IPS-NIHi7 (cell line): ENCODE results near the gene ATP11B.
"Not testable (repeated sequence)": the region's sequence is repeated elsewhere in the genome, so short reads cannot be mapped to it uniquely, and the experiment has no call there.

ENCODE experiments used
- DNase-seq: peaks from one replicate; pipeline ENCODE4 v3.0.0; 2012; ENCODE audit warnings: mixed read lengths; ENCODE audit errors: extremely low spot score

The ATP11B gene

DNA sequence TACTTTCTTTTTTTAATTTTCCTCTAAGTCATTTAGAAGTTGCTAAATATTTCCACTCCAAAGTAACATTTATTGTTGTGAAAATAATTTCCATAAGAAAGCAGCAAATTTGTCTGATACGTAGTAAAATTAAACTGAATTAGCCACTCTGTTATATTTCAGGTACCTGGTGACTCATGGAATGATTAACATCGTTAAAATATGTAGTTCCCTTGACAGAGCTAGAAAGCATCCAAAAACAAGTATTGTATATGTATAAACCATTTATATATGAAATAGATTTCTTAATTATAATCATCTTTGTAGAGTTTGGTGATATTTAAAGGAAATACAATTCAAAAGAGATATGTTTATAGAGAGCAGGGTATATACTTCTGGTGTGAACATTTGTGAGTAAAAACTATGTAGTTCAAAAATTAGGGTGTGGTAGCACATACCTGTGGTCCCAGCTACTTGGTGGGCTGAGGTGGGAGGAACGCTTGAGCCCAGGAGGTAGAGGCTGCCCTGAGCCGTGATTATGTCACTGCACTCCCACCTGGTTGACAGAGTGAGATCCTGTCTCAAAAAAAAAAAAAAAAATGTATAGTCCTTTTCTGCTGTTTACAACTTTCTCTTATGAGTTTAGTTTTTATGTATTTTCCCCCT lies 36.6 kb downstream of the ATP11B start:
- no peak for DNase-seq

DNA sequence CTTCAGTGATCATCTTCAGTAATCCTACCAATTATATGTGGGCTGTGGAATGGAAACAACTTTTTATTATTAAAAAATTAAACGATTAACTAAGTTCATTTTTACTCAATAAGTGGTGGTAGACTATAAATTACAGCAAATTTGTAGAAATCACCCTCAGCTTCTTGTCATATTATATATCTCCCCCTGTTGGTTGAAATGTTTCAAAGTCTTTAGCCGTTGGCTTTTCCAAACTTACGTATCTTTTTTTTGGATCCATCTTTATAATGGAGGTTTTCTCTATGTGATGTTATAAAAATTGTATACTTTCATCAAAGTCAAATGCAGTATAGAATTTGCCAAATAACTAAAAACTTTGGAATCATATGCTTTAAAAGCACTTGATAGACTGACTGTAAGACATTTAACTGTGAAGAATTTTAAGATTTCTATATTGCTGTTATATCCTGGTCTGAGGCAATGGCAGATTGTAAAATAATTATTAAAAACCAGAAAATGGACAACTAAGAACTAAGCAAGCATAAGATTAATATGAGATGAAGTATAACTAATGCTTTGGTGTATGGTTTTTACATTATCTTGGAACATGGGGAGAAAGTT lies 44.7 kb downstream of the ATP11B start:
- DNase-seq, result no peak

- no peak for DNase-seq
Measured at GRCh38 chr3:182843478-182843877, 50.2 kb downstream of the ATP11B start.

- DNase-seq, result no peak
Measured at GRCh38 chr3:182848906-182849305, 55.6 kb downstream of the ATP11B start.

GRCh38 chr3:182855076-182855475 lies 61.8 kb downstream of the ATP11B start:
- no peak for DNase-seq

DNA sequence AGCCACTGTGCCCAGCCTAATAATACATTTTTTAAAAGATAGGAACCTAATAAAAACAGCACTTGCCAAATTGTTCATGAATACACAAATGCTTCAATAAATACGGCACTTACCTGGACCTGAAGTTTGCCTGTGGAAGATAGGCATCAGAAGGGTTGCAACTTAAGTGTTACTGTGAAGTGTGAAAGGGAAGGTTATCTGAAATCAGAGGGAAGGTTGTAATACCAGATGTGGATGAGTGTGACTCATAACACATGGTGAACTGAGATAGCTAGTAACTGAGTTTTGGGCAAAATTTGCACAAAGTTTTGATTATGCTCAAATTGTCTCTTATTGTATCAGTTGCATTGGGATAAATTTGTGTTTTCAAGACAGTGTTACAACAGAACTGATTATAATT lies 68.0 kb downstream of the ATP11B start:
- DNase-seq, result no peak

DNA sequence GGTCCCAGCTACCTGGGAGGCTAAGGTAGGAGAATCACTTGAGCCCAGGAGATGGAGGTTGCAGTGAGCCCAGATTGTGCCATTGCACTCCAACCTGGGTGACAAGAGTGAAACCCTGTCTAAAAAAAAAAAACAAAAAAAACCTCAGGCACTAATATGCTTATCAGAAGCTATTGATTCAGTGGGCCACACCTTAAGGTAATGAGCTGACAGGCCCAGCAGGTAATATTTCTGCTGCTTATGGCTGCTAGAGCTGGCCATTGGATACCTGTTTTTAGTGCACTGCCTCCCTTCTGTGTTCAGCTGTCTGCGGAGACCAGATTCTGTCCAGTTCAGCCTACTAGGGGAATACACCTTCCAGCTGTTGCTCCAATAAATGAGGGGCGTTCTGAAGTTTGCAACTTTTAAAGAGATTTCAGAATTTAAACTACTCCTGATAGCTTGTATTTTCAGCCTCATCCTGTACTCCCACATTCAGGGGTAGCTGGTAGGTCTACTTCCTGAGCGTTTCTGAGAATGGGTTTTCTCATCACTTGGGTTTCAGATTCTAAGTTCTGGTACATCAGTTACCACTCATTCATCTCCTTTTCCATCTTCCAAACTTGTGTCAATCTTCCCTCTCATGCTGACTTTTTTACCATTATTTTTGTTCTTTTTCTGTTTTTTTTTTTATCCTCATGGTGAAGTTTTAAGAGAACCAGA lies 69.0 kb downstream of the ATP11B start:
- DNase-seq, result no peak

DNA sequence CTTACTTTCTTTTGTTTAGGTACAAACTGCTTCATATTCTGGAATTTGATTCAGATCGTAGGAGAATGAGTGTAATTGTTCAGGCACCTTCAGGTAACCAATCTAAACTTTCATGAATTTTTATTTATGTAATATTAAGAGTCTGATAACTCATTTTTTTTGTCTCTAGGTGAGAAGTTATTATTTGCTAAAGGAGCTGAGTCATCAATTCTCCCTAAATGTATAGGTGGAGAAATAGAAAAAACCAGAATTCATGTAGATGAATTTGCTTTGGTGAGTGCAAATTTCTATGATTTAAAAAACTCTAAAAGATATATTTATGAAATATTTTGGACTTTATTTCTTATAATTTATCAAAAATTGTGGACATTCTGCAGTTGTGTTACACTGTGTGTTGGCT lies 75.8 kb downstream of the ATP11B start:
- DNase-seq, result no peak

- DNase-seq, result not testable (repeated sequence)
Measured at GRCh38 chr3:182870917-182871316, 77.6 kb downstream of the ATP11B start.

DNA sequence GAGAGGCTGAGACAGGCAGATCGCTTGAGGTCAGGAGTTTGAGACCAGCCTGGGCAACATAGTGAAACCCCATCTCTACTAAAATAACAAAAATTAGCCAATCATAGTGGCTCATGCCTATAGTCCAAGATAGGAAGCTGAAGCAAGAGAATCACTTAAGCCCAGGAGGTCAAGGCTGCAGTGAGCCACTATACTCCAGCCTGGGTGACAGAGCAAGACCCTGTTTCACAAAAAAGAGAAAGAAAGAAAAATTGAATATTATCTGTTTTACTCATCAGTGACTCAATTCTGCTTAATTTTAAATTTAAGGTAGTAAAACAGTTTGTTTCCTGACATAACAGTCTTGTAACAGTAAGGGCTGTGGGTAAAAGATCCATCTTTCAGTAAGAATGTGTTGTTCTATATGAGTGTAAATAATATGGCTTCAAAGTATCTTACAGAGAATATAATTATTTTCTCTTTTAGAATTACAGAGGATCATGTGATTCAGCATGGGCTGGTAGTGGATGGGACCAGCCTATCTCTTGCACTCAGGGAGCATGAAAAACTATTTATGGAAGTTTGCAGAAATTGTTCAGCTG lies 85.8 kb downstream of the ATP11B start:
- DNase-seq, result no peak

GRCh38 chr3:182886497-182886896 lies 93.2 kb downstream of the ATP11B start:
- DNase-seq, result no peak

DNA sequence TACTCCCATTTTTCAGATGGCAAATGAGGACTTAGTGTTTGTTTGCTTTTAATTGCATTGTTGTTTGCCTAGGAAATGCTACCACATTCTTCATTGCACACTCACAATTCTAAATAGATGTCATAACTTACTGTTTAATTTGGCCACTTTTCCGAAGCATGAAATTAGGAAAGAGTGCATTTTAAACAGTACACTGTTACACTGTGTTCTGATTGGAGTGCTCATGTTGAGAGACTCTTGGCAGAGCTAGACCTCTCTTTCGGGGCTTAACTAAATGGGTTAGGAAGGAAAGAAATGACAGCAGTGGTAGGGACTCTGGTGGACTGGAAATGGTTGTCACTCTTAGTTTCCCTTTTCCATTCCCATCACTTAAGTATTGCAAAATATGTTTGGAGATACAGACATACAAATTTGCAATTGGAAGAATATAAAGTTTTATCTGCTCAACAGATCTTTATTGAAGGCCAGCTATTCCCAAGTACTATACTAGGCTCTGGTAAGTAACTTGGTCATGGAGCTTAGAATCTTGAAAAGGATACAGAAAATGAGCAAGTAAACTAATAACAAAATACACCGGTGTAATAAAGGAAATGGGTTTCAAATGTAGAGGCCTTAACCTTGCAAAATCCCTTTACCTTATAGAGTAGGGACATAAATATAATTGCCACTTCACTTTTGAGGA lies 96.8 kb downstream of the ATP11B start:
- DNase-seq, result no peak

DNA sequence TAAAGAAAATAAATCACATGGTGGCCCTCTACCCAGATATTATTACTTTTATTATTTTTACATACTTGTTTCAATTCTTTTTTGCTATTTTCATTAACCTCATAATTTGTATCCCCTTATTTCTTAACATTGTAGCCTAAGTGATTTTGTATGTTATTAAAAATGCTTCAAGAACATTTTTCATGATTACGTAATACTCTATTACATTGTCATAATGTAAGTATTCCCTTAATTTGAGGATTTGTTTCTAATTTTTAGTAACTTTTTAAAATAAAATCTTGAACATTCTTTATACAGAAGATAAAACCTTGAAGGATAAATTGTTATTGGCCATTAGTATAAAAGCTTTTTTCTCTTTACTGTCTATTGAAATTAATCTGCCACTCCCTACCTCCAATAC lies 98.1 kb downstream of the ATP11B start:
- no peak for DNase-seq

GRCh38 chr3:182892226-182892625 lies 98.9 kb downstream of the ATP11B start:
- no peak for DNase-seq

DNA sequence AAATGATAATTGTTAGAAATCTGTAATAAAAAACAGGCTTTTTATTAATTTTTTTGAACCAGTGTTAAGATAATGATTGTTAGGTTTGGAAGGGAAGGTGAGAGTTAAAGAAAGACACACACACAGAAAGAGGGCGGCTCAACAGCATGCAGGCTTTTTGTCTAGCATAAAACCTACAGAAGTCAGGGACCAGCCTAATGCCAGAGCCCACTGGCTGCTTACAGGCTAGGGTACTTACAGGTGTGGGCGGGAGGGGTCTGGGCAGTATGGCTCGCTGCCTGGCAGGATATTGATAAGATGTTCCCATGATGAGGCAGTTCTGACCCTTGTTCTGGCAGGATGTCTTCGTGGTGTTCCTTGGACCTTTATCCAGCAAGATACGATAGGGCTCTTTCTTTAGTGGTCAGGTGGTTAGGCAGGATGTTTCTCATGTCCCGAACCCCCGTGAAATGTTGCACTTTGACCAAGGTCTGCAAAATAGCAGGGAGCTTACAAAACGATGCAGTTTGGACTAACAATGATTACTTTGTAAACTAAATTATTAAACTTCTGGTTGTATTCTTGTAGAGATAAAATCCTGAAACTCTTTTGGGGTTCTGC lies 102.3 kb downstream of the ATP11B start:
- DNase-seq, result no peak

GRCh38 chr3:182896553-182896952 lies 103.2 kb downstream of the ATP11B start:
- no peak for DNase-seq

DNA sequence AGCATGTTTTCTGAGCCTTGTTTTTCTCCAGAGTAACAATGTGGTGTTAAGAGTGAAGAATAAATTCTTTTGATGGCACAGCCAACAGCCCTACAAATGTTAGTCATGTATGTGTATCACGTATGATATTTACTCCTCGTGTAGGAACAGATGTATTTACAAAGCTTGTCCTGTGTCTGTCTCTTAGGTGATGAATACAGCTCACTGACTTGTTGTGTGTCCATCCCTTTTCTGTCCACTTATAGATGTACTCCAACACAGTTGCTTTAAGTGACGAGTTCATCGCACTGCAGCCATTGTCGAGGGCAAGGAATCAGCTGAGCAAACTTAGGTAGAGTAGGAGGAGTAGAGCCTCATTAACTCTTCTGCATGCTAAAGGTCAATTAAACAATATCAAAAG lies 108.9 kb downstream of the ATP11B start:
- no peak for DNase-seq

GRCh38 chr3:182904164-182904563 lies 110.9 kb downstream of the ATP11B start:
- DNase-seq, result no peak

GRCh38 chr3:182905623-182906022 lies 112.3 kb downstream of the ATP11B start:
- no peak for DNase-seq

DNA sequence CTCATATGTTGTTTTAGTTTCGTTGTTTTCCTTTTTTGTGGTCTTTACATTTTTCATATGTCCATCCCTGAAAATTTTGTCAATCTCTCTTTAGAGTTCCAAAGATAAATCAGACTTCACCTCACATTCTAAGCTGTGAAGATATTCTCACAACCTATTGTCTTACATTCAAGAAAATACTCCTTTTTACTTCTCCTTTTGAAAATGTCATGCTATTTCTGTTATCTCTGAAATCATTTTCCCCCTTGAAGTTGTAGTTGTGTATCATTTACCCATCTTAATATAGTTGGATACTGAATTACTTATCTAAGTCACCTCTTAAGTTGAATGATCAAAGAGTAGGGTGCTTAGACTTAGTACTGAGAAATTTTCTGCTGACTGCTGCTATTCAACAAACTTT lies 112.7 kb downstream of the ATP11B start:
- DNase-seq, result no peak

DNA sequence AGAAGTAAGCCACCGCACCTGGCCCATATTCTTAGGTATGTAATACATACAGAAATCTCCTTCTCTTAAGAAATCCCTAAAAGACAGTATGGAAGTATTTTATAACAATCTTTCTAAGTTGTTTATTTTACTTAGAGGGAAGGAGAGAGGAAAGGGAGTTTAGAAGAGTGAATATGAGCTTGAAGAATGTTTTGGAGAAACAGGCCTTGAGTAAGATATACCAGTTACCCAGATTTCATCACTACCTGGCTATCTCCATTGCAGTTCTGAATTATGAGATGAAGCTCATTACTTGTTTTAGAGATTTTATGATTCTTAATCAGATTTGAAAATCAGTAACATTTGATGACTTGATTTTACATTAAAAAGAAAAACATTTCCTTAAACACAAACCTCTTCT lies 115.2 kb downstream of the ATP11B start:
- no peak for DNase-seq
